ENCODE measurements around the gene GRK4.
"Not testable (repeated sequence)": the region's sequence is repeated elsewhere in the genome, so short reads cannot be mapped to it uniquely, and the experiment has no call there.

- not testable (repeated sequence) for TF ChIP-seq EZH2 (IDR thresholded peaks at IDR 0.05; ENCODE audit: low read length, unreplicated experiment); CTCF (conservative IDR thresholded peaks at IDR 0.05; ENCODE audit: low read depth, low read length)
Observed at GRCh38 chr4:2918300-2918699, 45.1 kb upstream of the GRK4 start.

Data from PC-3 (cell line).